LoVo (cell line): ENCODE results near the gene CKLF.
A peak's percentile ranks its signal among the peaks of the same experiment; 100 is the strongest.

Source experiments
- DNase-seq: peaks from one replicate; pipeline ENCODE4 v3.0.0-alpha.2; 2016; ENCODE audit warnings: low spot score

CKLF gene

GRCh38 chr16:66517586-66518263 lies 34.7 kb upstream of the CKLF start:
- DNase-seq: no peak

GRCh38 chr16:66519482-66520373 lies 32.6 kb upstream of the CKLF start:
- DNase-seq: no peak

- DNase-seq: no peak
Observed at GRCh38 chr16:66520406-66521170, 31.8 kb upstream of the CKLF start.

GRCh38 chr16:66521252-66521713 lies 31.1 kb upstream of the CKLF start:
- DNase-seq: no peak

GRCh38 chr16:66521951-66522771 lies 30.2 kb upstream of the CKLF start:
- peak; percentile 90 for DNase-seq

GRCh38 chr16:66522816-66523590 lies 29.4 kb upstream of the CKLF start:
- no peak for DNase-seq

GRCh38 chr16:66523861-66524354 lies 28.5 kb upstream of the CKLF start:
- no peak for DNase-seq

GRCh38 chr16:66524601-66525164 lies 27.7 kb upstream of the CKLF start:
- DNase-seq: no peak

- no peak for DNase-seq
Observed at GRCh38 chr16:66525396-66526180, 26.8 kb upstream of the CKLF start.

GRCh38 chr16:66528294-66528693 lies 24.1 kb upstream of the CKLF start:
- DNase-seq: no peak

- no peak for DNase-seq
Observed at GRCh38 chr16:66529475-66529874, 22.9 kb upstream of the CKLF start.

- DNase-seq: no peak
Observed at GRCh38 chr16:66534376-66534799, 18.0 kb upstream of the CKLF start.

- DNase-seq: no peak
Observed at GRCh38 chr16:66536525-66536924, 15.9 kb upstream of the CKLF start.

- DNase-seq: no peak
Observed at GRCh38 chr16:66537236-66537635, 15.1 kb upstream of the CKLF start.

GRCh38 chr16:66538910-66539309 lies 13.5 kb upstream of the CKLF start:
- DNase-seq: no peak

GRCh38 chr16:66539623-66540469 lies 12.5 kb upstream of the CKLF start:
- no peak for DNase-seq

- no peak for DNase-seq
Observed at GRCh38 chr16:66541388-66542355, 10.7 kb upstream of the CKLF start.
